ENCODE results near the gene HOOK2.

HOOK2 gene

GRCh38 chr19:12782424-12783290 lies 7.3 kb upstream of the HOOK2 start:
- DNase-seq, result peak in 1 of 2 experiments; percentile 74

- DNase-seq, result no peak
These were observed 6.7 kb upstream of the HOOK2 start for GRCh38 chr19:12782174-12782423.

GRCh38 chr19:12779162-12779993 lies 4.0 kb upstream of the HOOK2 start:
- DNase-seq, result peak; percentile 38

- no peak for DNase-seq
These were observed 3.5 kb upstream of the HOOK2 start for GRCh38 chr19:12778905-12779161.

GRCh38 chr19:12778017-12778904 lies 2.9 kb upstream of the HOOK2 start:
- DNase-seq, result peak in 1 of 2 experiments; percentile 47

- peak in 1 of 2 experiments; percentile 56 for DNase-seq
These were observed 2.1 kb upstream of the HOOK2 start for GRCh38 chr19:12777217-12778016.

- peak; percentile 21 to 29 for DNase-seq
These were observed 1.8 kb downstream of the HOOK2 start for GRCh38 chr19:12773571-12773970.

GRCh38 chr19:12772323-12772722 lies 3.0 kb downstream of the HOOK2 start:
- DNase-seq, result no peak

- no peak for DNase-seq
These were observed 4.4 kb downstream of the HOOK2 start for GRCh38 chr19:12770922-12771321.

GRCh38 chr19:12769689-12770088 lies 5.7 kb downstream of the HOOK2 start:
- no peak for DNase-seq

GRCh38 chr19:12767666-12768065 lies 7.7 kb downstream of the HOOK2 start:
- no peak for DNase-seq

GRCh38 chr19:12767150-12767549 lies 8.2 kb downstream of the HOOK2 start:
- DNase-seq, result no peak

- DNase-seq, result peak; percentile 61 to 90
These were observed 9.3 kb downstream of the HOOK2 start for GRCh38 chr19:12766051-12766521.

- no peak for DNase-seq
These were observed 10.7 kb downstream of the HOOK2 start for GRCh38 chr19:12764698-12765097.

- DNase-seq, result no peak
These were observed 12.3 kb downstream of the HOOK2 start for GRCh38 chr19:12763100-12763499.

GRCh38 chr19:12759686-12760085 lies 15.7 kb downstream of the HOOK2 start:
- no peak for DNase-seq

- peak in 1 of 2 experiments; percentile 45 for DNase-seq
These were observed 17.6 kb downstream of the HOOK2 start for GRCh38 chr19:12757544-12758274.

GRCh38 chr19:12756150-12756883 lies 19.0 kb downstream of the HOOK2 start:
- DNase-seq, result no peak

GRCh38 chr19:12754465-12755196 lies 20.7 kb downstream of the HOOK2 start:
- no peak for DNase-seq

Data from SW 1271 (cell line).